Stimulated activated memory B cell treated with anti-CD40 and anti-IgM and Interleukin-4, amounts not matched to agents 10 μg/mL and 1 μg/mL and 100 μg/mL, for 72 hours (primary cell): ENCODE results near the gene ARG2.

Experiments used
- ATAC-seq: fragments of 150-1000 bp; cut with Tn5 transposase; 2 replicates; pipeline ENCODE4 v1.10.0; 2021
- H3K27ac Mint-ChIP-seq: one replicate; pipeline ENCODE4 v1.8.0; 2022; ENCODE audit warnings: mild to moderate bottlenecking, mixed read lengths
- H3K27me3 Mint-ChIP-seq: one replicate; pipeline ENCODE4 v1.8.0; 2022; ENCODE audit warnings: mixed read lengths
- H3K36me3 Mint-ChIP-seq: one replicate; pipeline ENCODE4 v1.8.0; 2022; ENCODE audit warnings: mixed read lengths
- H3K4me1 Mint-ChIP-seq: one replicate; pipeline ENCODE4 v1.8.0; 2022; ENCODE audit warnings: mixed read lengths
- H3K4me3 Mint-ChIP-seq: one replicate; pipeline ENCODE4 v1.8.0; 2022; ENCODE audit warnings: mild to moderate bottlenecking, moderate library complexity, mixed read lengths
- H3K9me3 Mint-ChIP-seq: one replicate; pipeline ENCODE4 v1.8.0; 2022; ENCODE audit warnings: mixed read lengths

Gene ARG2

GRCh38 chr14:67619446-67620216 is at the start of gene ARG2:
Gene ARG2, plus strand, starts transcription at chr14:67619920. Its CDS starts 58 bp downstream, at chr14:67619978.
- Mint-ChIP-seq H3K4me3 (peak within 1 kb of the TSS; percentile 87), H3K4me1 (peaks cover 25% of the 10 kb centered on the region), H3K36me3 (no peaks in the 10 kb centered on the region), H3K27me3 (no peaks in the 10 kb centered on the region), H3K27ac (peak within 1 kb of the TSS; percentile 83), H3K9me3 (no peaks in the 10 kb centered on the region)
- peak; percentile 99 for ATAC-seq

DNA sequence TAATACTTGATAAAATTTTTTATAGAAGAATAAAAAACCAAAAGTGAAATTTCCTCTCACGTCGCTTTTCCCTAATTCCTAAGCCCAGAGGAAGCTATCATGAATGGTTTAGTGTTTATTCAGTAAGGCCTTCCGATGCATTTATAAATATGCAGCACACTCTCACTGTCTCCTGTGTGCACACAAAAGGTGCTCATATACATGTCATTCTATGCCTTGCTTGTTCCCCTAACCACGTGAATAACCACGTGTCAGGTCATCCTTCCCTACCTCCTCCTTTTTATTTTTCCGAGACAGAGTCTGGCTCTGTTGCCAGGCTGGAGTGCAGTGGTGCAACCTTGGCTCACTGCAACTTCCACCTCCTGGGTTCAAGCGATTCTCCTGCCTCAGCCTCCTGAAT is 49.3 kb upstream of the ARG2 start:
- Mint-ChIP-seq H3K36me3 (no peaks in the 10 kb centered on the region), H3K27ac (no peak overlapping the region), H3K4me1 (peaks cover 7% of the 10 kb centered on the region), H3K4me3 (no peak overlapping the region), H3K9me3 (no peaks in the 10 kb centered on the region), H3K27me3 (peaks cover 7% of the 10 kb centered on the region)
- ATAC-seq: no peak

DNA sequence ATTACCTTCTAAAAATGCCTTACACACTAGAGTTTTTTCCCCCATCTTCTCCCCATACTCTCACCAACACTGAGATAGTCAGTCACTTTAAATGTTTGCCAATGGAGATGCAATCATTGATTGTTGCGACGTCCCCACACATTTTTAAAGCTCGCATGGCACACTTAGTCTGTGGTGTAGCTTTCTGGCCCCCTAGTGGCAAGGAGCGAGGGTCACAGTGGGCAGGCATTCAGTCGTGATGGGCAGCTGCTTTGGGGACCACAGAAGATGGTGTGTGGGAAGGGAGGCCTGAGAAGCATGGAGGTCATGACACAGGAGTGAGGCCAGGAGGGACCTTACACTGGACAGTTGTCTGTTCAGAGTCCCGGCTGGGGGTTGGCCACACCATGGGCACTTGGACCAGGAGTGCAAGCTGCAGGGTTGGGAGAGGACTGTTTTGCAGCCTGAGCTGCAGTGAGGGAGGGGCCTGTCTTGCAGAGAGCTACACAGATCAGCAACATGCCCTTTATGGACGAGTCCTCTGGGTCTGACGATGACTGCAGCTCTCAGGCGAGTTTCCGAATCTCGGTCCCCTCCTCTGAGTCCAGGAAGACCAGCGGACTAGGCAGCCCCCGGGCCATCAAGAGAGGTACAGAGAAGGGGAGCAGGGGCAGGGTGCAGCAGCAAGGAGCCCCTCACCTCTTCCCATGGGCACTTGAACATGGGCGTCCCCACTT is 48.3 kb upstream of the ARG2 start:
- no peak overlapping the region for H3K4me3 Mint-ChIP-seq
- H3K9me3 Mint-ChIP-seq: no peaks in the 10 kb centered on the region
- peak; percentile 78 for ATAC-seq
- no peaks in the 10 kb centered on the region for H3K36me3 Mint-ChIP-seq
- H3K27me3 Mint-ChIP-seq: peaks cover 7% of the 10 kb centered on the region
- H3K4me1 Mint-ChIP-seq: peaks cover 7% of the 10 kb centered on the region
- H3K27ac Mint-ChIP-seq: no peak overlapping the region

GRCh38 chr14:67571991-67572323 is 47.8 kb upstream of the ARG2 start:
- ATAC-seq: no peak
- Mint-ChIP-seq H3K27ac (no peak overlapping the region), H3K9me3 (no peaks in the 10 kb centered on the region), H3K4me3 (no peak overlapping the region), H3K27me3 (peaks cover 7% of the 10 kb centered on the region), H3K36me3 (no peaks in the 10 kb centered on the region), H3K4me1 (peaks cover 7% of the 10 kb centered on the region)

GRCh38 chr14:67572608-67573007 is 47.1 kb upstream of the ARG2 start:
- ATAC-seq: no peak
- H3K4me3 Mint-ChIP-seq: no peak overlapping the region
- H3K36me3 Mint-ChIP-seq: no peaks in the 10 kb centered on the region
- no peak overlapping the region for H3K27ac Mint-ChIP-seq
- H3K9me3 Mint-ChIP-seq: no peaks in the 10 kb centered on the region
- peaks cover 7% of the 10 kb centered on the region for H3K4me1 Mint-ChIP-seq
- peaks cover 7% of the 10 kb centered on the region for H3K27me3 Mint-ChIP-seq

GRCh38 chr14:67573228-67574010 is 46.3 kb upstream of the ARG2 start:
- Mint-ChIP-seq H3K36me3 (no peaks in the 10 kb centered on the region), H3K4me3 (no peak overlapping the region), H3K27me3 (peaks cover 7% of the 10 kb centered on the region), H3K9me3 (no peaks in the 10 kb centered on the region), H3K27ac (no peak overlapping the region), H3K4me1 (peaks cover 7% of the 10 kb centered on the region)
- no peak for ATAC-seq

DNA sequence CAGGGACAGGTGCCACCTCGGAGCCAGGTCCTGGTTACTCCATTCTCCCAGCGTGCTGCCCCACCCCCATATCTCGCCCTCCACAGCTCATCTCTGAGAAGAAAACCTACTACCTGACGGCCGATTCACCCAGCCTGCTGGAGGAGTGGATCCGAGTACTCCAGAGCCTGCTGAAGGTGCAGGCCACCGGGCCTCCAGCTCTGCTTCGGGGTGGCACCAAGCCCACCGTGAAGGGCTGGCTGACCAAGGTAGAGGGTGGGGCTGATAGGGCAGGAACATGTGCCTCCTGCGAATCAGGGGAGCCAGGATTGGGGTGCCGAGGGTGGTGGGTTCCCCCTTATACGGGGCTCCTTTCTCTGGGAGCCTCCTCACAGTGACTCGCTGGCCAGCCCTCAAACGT is 45.6 kb upstream of the ARG2 start:
- ATAC-seq: no peak
- Mint-ChIP-seq H3K4me3 (no peak overlapping the region), H3K4me1 (peaks cover 7% of the 10 kb centered on the region), H3K9me3 (no peaks in the 10 kb centered on the region), H3K27me3 (peaks cover 7% of the 10 kb centered on the region), H3K27ac (no peak overlapping the region), H3K36me3 (no peaks in the 10 kb centered on the region)

DNA sequence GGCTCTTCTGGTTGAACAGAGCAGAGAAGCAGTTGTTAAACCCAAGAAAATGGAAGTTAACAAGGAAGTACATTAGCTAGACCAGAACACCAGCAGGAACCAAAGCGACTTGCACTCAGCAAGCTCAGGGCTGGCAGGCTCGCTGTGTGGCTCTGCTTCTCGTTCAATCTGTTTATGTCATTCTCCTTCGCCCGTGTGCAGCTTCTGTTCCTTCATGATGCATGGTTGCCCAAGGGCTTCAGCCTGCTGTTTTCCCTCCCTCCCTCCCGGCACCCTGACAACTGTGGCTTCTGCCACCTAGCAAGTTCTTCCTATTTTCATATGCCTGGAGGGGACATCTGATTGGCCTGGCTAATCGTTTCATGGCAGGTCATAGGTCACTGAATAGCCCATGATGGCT is 44.9 kb upstream of the ARG2 start:
- no peak for ATAC-seq
- no peaks in the 10 kb centered on the region for H3K9me3 Mint-ChIP-seq
- H3K27me3 Mint-ChIP-seq: peaks cover 7% of the 10 kb centered on the region
- no peaks in the 10 kb centered on the region for H3K36me3 Mint-ChIP-seq
- H3K4me1 Mint-ChIP-seq: peaks cover 7% of the 10 kb centered on the region
- no peak overlapping the region for H3K27ac Mint-ChIP-seq
- H3K4me3 Mint-ChIP-seq: no peak overlapping the region

GRCh38 chr14:67575684-67576083 is 44.0 kb upstream of the ARG2 start:
- H3K4me3 Mint-ChIP-seq: no peak overlapping the region
- H3K27me3 Mint-ChIP-seq: peaks cover 7% of the 10 kb centered on the region
- no peak overlapping the region for H3K27ac Mint-ChIP-seq
- H3K36me3 Mint-ChIP-seq: no peaks in the 10 kb centered on the region
- H3K9me3 Mint-ChIP-seq: no peaks in the 10 kb centered on the region
- no peak for ATAC-seq
- H3K4me1 Mint-ChIP-seq: peaks cover 7% of the 10 kb centered on the region

- no peaks in the 10 kb centered on the region for H3K9me3 Mint-ChIP-seq
- no peak for ATAC-seq
- no peak overlapping the region for H3K4me3 Mint-ChIP-seq
- no peaks in the 10 kb centered on the region for H3K36me3 Mint-ChIP-seq
- H3K4me1 Mint-ChIP-seq: peaks cover 2% of the 10 kb centered on the region
- H3K27me3 Mint-ChIP-seq: peaks cover 7% of the 10 kb centered on the region
- no peak overlapping the region for H3K27ac Mint-ChIP-seq
Observed at GRCh38 chr14:67576216-67576955, 43.3 kb upstream of the ARG2 start.

DNA sequence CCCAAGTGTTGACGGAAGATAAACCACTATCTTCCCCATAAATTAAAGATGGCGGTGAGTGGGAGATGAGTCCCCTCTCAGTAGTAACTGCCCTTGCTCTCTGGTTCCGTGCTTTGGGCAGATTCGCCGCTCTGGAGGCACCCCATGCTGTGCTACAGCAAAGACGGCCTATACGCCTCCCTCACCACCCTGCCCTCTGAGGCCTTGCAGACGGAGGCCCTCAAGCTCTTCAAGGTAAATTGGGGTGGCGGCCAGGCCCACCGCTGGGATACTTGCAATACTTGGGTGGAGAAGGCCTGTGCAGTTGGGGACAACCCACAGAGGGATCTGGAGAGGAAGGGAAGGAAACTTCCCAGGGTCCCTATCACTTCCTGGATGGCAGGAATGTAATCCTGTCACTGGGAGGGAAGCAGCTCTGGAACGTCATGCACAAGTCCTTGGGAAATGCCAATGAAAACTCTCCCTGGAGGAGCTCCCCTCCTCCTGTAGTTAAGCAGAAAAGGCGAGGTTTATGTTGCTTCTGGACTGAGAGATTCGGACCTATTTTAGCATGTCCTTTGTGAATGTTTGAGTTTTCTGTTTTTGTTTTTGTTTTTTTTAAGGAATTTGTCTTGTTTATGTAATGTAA is 42.4 kb upstream of the ARG2 start:
- Mint-ChIP-seq H3K27me3 (peaks cover 7% of the 10 kb centered on the region), H3K27ac (no peak overlapping the region), H3K4me1 (no peaks in the 10 kb centered on the region), H3K4me3 (no peak overlapping the region), H3K9me3 (no peaks in the 10 kb centered on the region), H3K36me3 (no peaks in the 10 kb centered on the region)
- no peak for ATAC-seq

GRCh38 chr14:67577909-67578749 is 41.6 kb upstream of the ARG2 start:
- no peak overlapping the region for H3K4me3 Mint-ChIP-seq
- no peaks in the 10 kb centered on the region for H3K9me3 Mint-ChIP-seq
- ATAC-seq: no peak
- no peaks in the 10 kb centered on the region for H3K36me3 Mint-ChIP-seq
- H3K27ac Mint-ChIP-seq: no peak overlapping the region
- no peaks in the 10 kb centered on the region for H3K4me1 Mint-ChIP-seq
- H3K27me3 Mint-ChIP-seq: no peaks in the 10 kb centered on the region

GRCh38 chr14:67579040-67579439 is 40.7 kb upstream of the ARG2 start:
- no peak for ATAC-seq
- H3K27ac Mint-ChIP-seq: no peak overlapping the region
- H3K9me3 Mint-ChIP-seq: no peaks in the 10 kb centered on the region
- H3K4me3 Mint-ChIP-seq: no peak overlapping the region
- no peaks in the 10 kb centered on the region for H3K36me3 Mint-ChIP-seq
- no peaks in the 10 kb centered on the region for H3K27me3 Mint-ChIP-seq
- no peaks in the 10 kb centered on the region for H3K4me1 Mint-ChIP-seq

- no peak for ATAC-seq
- no peaks in the 10 kb centered on the region for H3K36me3 Mint-ChIP-seq
- H3K4me1 Mint-ChIP-seq: no peaks in the 10 kb centered on the region
- H3K27ac Mint-ChIP-seq: no peak overlapping the region
- H3K9me3 Mint-ChIP-seq: no peaks in the 10 kb centered on the region
- no peaks in the 10 kb centered on the region for H3K27me3 Mint-ChIP-seq
- no peak overlapping the region for H3K4me3 Mint-ChIP-seq
Observed at GRCh38 chr14:67579636-67580035, 40.1 kb upstream of the ARG2 start.
